Lung (tissue), 12 donors: ENCODE measurements around the gene PHYHIPL. TPM values are rescaled to one million over a fixed set of nuclear protein-coding genes. Genes with fewer than 3 reads are reported as not detected.
A peak's percentile ranks its signal among the peaks of the same experiment; 100 is the strongest.

Experiments
- ATAC-seq: fragments of 200-7000 bp; cut with Tn5 transposase; one replicate; pipeline ENCODE4 v1.9.1; 2020; ENCODE audit warnings: moderate number of reproducible peaks; ENCODE audit not compliant: insufficient read depth, low FRiP score
- DNase-seq, 3 donors: peaks; one replicate each; pipeline ENCODE4 v3.0.0-alpha.2; 2013 to 2017
- H3K27ac ChIP-seq, 2 donors: one replicate each; pipeline ENCODE4 v1.5.1; 2013; ENCODE audit warnings: mild to moderate bottlenecking in 2 of 2, moderate library complexity in 2 of 2, control low read depth in 1 of 2, inconsistent platforms in 1 of 2, low read depth in 1 of 2, low read length in 1 of 2
- H3K27me3 ChIP-seq, 3 donors: one replicate each; pipeline ENCODE4 v1.5.1; 2013; ENCODE audit warnings: low read length in 2 of 3; ENCODE audit not compliant: control insufficient read depth in 3 of 3, insufficient read depth in 3 of 3
- H3K36me3 ChIP-seq, 4 donors: one replicate each; pipeline ENCODE4 v1.5.1; 2013; ENCODE audit warnings: low read length in 4 of 4, mild to moderate bottlenecking in 1 of 4, moderate library complexity in 1 of 4; ENCODE audit not compliant: control insufficient read depth in 4 of 4, insufficient read depth in 4 of 4
- H3K4me1 ChIP-seq, 5 donors: one replicate each; pipeline ENCODE4 v1.5.1; 2013; ENCODE audit warnings: low read length in 5 of 5, mild to moderate bottlenecking in 2 of 5, moderate library complexity in 1 of 5; ENCODE audit not compliant: control insufficient read depth in 5 of 5, insufficient read depth in 5 of 5
- H3K4me3 ChIP-seq: one replicate; pipeline ENCODE4 v1.5.1; 2013; ENCODE audit warnings: mild to moderate bottlenecking, control low read depth, moderate library complexity
- H3K9ac ChIP-seq, 2 donors: one replicate each; pipeline ENCODE4 v1.5.1; 2013; ENCODE audit warnings: low read length in 2 of 2, control low read depth in 1 of 2; ENCODE audit not compliant: insufficient read depth in 1 of 2
- H3K9me3 ChIP-seq, 4 donors: one replicate each; pipeline ENCODE4 v1.5.1; 2013; ENCODE audit warnings: low read length in 3 of 4, mild to moderate bottlenecking in 1 of 4, moderate library complexity in 1 of 4; ENCODE audit not compliant: control insufficient read depth in 4 of 4, insufficient read depth in 3 of 4
- WGBS, 2 donors: extraction: QIAGEN DNeasy Blood & Tissue Kit; methylation state at CpG; one replicate each; pipeline ENCODE4 v1.1.7; 2013; 5-methylcytosine and 5-hydroxymethylcytosine counted together
- polyA plus RNA-seq, 2 donors: library from polyadenylated mRNA; stranded (reverse); fragments of 200-250 nt; gene quantifications; one replicate each; pipeline ENCODE4 v1.2.1, GENCODE V29; 2013
- total RNA-seq, 2 donors: library from RNA; depleted of rRNA in 1 of 2; stranded (reverse); fragments of >200 nt in 1 of 2; gene quantifications; one replicate each; pipeline ENCODE4 v1.2.1, GENCODE V29; 2014 to 2021
- TF ChIP-seq, protein P1 (sequence below): IDR thresholded peaks from 2 replicates; pipeline ENCODE4 v1.5.1; 2012; ENCODE audit warnings: mild to moderate bottlenecking; ENCODE audit errors: control extremely low read depth, extremely low read depth
- donor health status: control.
- donor health status: control.
- donor health status: Bipolar disorder and iron deficiency.
- donor health status: healthy.
- donor health status: DM: yes; HTN: yes; CAD: no.

Gene PHYHIPL
- total and polyA plus RNA-seq, 4 donors, result 0.02 to 0.25 (median 0.08) TPM

DNA sequence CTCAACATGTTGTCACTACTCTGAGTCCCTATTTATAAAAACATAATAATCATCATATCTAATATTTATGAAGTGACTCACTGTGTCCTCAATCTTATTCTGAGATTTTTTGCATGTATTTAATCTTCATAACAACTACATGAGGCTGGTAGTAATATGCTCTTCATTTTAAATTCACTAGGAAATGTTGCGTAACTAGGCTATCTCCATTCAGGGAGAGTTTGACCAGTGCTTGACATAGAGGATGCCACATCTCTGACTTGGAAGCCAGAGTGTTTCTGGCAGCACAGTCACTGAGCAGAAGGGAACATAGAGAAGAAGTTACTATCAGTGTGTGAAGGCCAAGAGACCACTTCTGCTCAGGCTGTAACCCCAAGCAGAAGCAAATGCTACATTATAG is 97.0 kb downstream of the PHYHIPL start:
- H3K4me1 ChIP-seq, result peaks cover 0 to 47% (median 13%) of the 10 kb centered on the region in 5 donors
- H3K27me3 ChIP-seq, result no peaks in the 10 kb centered on the region
- no peak for ATAC-seq
- H3K9ac ChIP-seq, result no peak overlapping the region
- H3K27ac ChIP-seq, result no peak overlapping the region
- H3K9me3 ChIP-seq, result no peaks in the 10 kb centered on the region
- TF ChIP-seq, protein P1, sequence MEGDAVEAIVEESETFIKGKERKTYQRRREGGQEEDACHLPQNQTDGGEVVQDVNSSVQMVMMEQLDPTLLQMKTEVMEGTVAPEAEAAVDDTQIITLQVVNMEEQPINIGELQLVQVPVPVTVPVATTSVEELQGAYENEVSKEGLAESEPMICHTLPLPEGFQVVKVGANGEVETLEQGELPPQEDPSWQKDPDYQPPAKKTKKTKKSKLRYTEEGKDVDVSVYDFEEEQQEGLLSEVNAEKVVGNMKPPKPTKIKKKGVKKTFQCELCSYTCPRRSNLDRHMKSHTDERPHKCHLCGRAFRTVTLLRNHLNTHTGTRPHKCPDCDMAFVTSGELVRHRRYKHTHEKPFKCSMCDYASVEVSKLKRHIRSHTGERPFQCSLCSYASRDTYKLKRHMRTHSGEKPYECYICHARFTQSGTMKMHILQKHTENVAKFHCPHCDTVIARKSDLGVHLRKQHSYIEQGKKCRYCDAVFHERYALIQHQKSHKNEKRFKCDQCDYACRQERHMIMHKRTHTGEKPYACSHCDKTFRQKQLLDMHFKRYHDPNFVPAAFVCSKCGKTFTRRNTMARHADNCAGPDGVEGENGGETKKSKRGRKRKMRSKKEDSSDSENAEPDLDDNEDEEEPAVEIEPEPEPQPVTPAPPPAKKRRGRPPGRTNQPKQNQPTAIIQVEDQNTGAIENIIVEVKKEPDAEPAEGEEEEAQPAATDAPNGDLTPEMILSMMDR, result no peak
- no peak overlapping the region for H3K4me3 ChIP-seq
- 79 to 90% methylated on average over 1 of the region's 1 CpG for WGBS, 2 donors
- peak in 2 of 3 donors; percentile 64 to 79 for DNase-seq
- H3K36me3 ChIP-seq, result peaks cover 0 to under 1% (median 0%) of the 10 kb centered on the region in 4 donors

DNA sequence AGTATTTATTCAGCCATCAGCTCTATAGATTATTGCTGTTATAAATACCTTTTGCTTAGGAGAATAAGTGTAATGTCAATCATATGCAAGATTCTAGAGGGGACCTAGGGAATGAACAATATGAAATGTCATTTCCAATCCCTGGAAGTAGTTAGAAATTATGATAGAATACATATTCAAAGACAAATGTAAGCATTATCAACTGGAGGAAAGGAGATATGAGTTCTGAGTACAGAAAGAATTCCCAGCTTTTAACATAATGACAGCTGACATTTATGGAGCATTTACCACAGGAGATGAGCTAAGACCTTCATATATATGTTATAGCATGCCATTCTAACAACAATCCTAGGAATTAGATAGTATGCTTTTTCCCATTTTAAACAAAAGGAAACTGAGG is 99.7 kb downstream of the PHYHIPL start:
- Histone ChIP-seq H3K9ac (no peak overlapping the region), H3K9me3 (no peaks in the 10 kb centered on the region), H3K27me3 (no peaks in the 10 kb centered on the region), H3K4me1 (peaks cover 0 to 30% (median 4%) of the 10 kb centered on the region in 5 donors), H3K36me3 (no peaks in the 10 kb centered on the region), H3K4me3 (no peak overlapping the region), H3K27ac (no peak overlapping the region)
- ATAC-seq, result no peak
- TF ChIP-seq, protein P1, result no peak
- no peak for DNase-seq

DNA sequence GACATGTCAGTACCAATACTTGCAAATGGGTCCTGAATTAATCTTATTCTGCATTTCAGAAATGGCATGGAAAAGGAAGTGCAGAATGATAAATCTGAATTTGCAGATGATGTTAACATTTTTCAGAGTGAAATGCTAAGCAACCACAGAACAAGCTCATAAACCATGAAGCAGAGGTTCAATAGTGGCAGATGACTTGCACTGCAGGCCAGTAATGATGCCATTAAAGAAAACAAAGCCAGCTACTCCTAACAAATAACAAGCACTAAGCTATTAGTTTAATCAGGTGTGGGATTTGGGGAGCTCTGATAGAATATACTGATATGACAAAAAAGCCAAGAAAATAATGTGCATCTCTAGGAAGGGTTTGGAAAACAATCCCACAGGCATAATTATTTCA is 100.5 kb downstream of the PHYHIPL start:
- ATAC-seq, result no peak
- Histone ChIP-seq H3K27me3 (no peaks in the 10 kb centered on the region), H3K9me3 (no peaks in the 10 kb centered on the region), H3K9ac (no peak overlapping the region), H3K36me3 (no peaks in the 10 kb centered on the region), H3K27ac (no peak overlapping the region), H3K4me1 (peaks cover 0 to 23% (median 1%) of the 10 kb centered on the region in 5 donors), H3K4me3 (no peak overlapping the region)
- TF ChIP-seq, protein P1, result no peak
- no peak for DNase-seq

DNA sequence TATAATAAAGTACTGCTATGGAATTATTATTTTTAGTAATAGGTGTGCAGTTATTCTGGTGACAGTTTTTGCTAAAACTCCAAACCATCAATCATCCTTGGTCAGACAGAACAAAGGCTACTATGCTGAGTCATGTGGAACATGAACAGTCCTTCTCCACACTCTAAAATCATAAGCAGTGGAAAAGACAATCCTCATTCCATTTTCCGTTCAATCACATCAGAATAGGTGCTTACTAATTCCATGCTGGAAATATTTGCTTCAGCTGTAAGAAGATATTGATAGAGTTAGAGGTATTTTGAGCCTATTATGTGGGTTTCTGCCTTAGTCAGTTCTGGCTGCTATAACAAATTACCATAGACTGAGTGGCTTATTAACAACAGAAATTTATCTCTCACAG is 103.0 kb downstream of the PHYHIPL start:
- Histone ChIP-seq H3K4me1 (peaks cover 0 to 15% (median 7%) of the 10 kb centered on the region in 5 donors), H3K9ac (no peak overlapping the region), H3K9me3 (no peaks in the 10 kb centered on the region), H3K4me3 (no peak overlapping the region), H3K36me3 (no peaks in the 10 kb centered on the region), H3K27me3 (no peaks in the 10 kb centered on the region), H3K27ac (no peak overlapping the region)
- WGBS, 2 donors, result 93 to 95% methylated on average over 1 of the region's 1 CpG
- DNase-seq (no peak), ATAC-seq (no peak)
- TF ChIP-seq, protein P1, result no peak
